ENCODE data around the gene ALKBH3.

GRCh38 chr11:43962383-43963278, 82.0 kb downstream of the ALKBH3 start:
- no peak for TF ChIP-seq YY1 (IDR thresholded peaks at IDR 0.05; ENCODE audit: insufficient read depth, insufficient read length)
- TF ChIP-seq SUZ12 (IDR thresholded peaks at IDR 0.05; ENCODE audit: extremely low read depth, insufficient read depth, insufficient read length), result no peak

All from NT2/D1 (cell line).